Trophoblast cell (in vitro differentiated cells and primary cell): ENCODE data around the gene ANKS1B.
"Not testable (repeated sequence)": the region's sequence is repeated elsewhere in the genome, so short reads cannot be mapped to it uniquely, and the experiment has no call there.

Experiments used
- DNase-seq, 2 donors: peaks; one replicate each; pipeline ENCODE4 v3.0.0-alpha.2; 2016
- H2AFZ ChIP-seq: 2 replicates; pipeline ENCODE4 v1.6.1; 2013; ENCODE audit warnings: low read length, moderate library complexity, mild to moderate bottlenecking; ENCODE audit not compliant: insufficient read depth, poor library complexity
- H2AK5ac ChIP-seq: 2 replicates; pipeline ENCODE4 v1.6.1; 2013; ENCODE audit warnings: mild to moderate bottlenecking, low read length
- H2BK120ac ChIP-seq: 2 replicates; pipeline ENCODE4 v1.6.1; 2013; ENCODE audit warnings: low read length, mild to moderate bottlenecking, moderate library complexity; ENCODE audit not compliant: insufficient read depth, poor library complexity
- H2BK12ac ChIP-seq: 2 replicates; pipeline ENCODE4 v1.6.1; 2013; ENCODE audit warnings: mild to moderate bottlenecking, low read length, moderate library complexity
- H2BK5ac ChIP-seq: 2 replicates; pipeline ENCODE4 v1.6.1; 2013; ENCODE audit warnings: low read length, low read depth, moderate library complexity, mild to moderate bottlenecking; ENCODE audit not compliant: poor library complexity
- H3K14ac ChIP-seq: 2 replicates; pipeline ENCODE4 v1.6.1; 2013; ENCODE audit warnings: mild to moderate bottlenecking, low read length
- H3K18ac ChIP-seq: 2 replicates; pipeline ENCODE4 v1.6.1; 2013; ENCODE audit warnings: mild to moderate bottlenecking, low read length
- H3K23ac ChIP-seq: 2 replicates; pipeline ENCODE4 v1.6.1; 2013; ENCODE audit warnings: low read length
- H3K27ac ChIP-seq: 2 replicates; pipeline ENCODE4 v1.5.1; 2013; ENCODE audit warnings: low read depth, mild to moderate bottlenecking, inconsistent platforms, low read length, moderate library complexity
- H3K27me3 ChIP-seq: 2 replicates; pipeline ENCODE4 v1.6.1; 2013; ENCODE audit warnings: inconsistent platforms, mild to moderate bottlenecking, low read length, moderate library complexity; ENCODE audit not compliant: insufficient read depth
- H3K36me3 ChIP-seq, 2 experiments: 1 replicate in 1 of 2; 2 replicates in 1 of 2; pipeline ENCODE4 v1.6.1; 2013; ENCODE audit warnings: low read length in 2 of 2, mild to moderate bottlenecking in 2 of 2, moderate library complexity in 1 of 2; ENCODE audit not compliant: insufficient read depth in 2 of 2, control insufficient read depth in 1 of 2
- H3K4ac ChIP-seq: 2 replicates; pipeline ENCODE4 v1.6.1; 2013; ENCODE audit warnings: low read depth, mild to moderate bottlenecking, low read length, moderate library complexity
- H3K4me1 ChIP-seq, 2 experiments: 1 replicate in 1 of 2; 2 replicates in 1 of 2; pipeline ENCODE4 v1.6.1; 2013; ENCODE audit warnings: low read length in 2 of 2, mild to moderate bottlenecking in 2 of 2, moderate library complexity in 1 of 2; ENCODE audit not compliant: insufficient read depth in 2 of 2, control insufficient read depth in 1 of 2
- H3K4me2 ChIP-seq: 2 replicates; pipeline ENCODE4 v1.6.1; 2013; ENCODE audit warnings: inconsistent platforms, mild to moderate bottlenecking, low read length, moderate library complexity
- H3K4me3 ChIP-seq: 2 replicates; pipeline ENCODE4 v1.5.1; 2013; ENCODE audit warnings: mild to moderate bottlenecking, low read depth, low read length, inconsistent platforms
- H3K79me1 ChIP-seq: one replicate; pipeline ENCODE4 v1.6.1; 2013; ENCODE audit warnings: low read length
- H3K79me2 ChIP-seq: 2 replicates; pipeline ENCODE4 v1.6.1; 2013; ENCODE audit warnings: low read length, mild to moderate bottlenecking; ENCODE audit not compliant: control insufficient read depth, insufficient read depth, poor library complexity
- H3K9ac ChIP-seq: 2 replicates; pipeline ENCODE4 v1.6.1; 2013; ENCODE audit warnings: mild to moderate bottlenecking, low read length
- H3K9me3 ChIP-seq: 2 replicates; pipeline ENCODE4 v1.6.1; 2013; ENCODE audit warnings: low read depth, mild to moderate bottlenecking, control low read depth, inconsistent platforms, low read length; ENCODE audit not compliant: insufficient read depth
- H4K12ac ChIP-seq: 2 replicates; pipeline ENCODE4 v1.6.1; 2013; ENCODE audit warnings: low read depth, mild to moderate bottlenecking, low read length, moderate library complexity
- H4K8ac ChIP-seq: 2 replicates; pipeline ENCODE4 v1.6.1; 2013; ENCODE audit warnings: low read depth, mild to moderate bottlenecking, low read length, moderate library complexity
- H4K91ac ChIP-seq: one replicate; pipeline ENCODE4 v1.6.1; 2013; ENCODE audit warnings: low read depth, mild to moderate bottlenecking, low read length, moderate library complexity
- WGBS: extraction: QIAGEN DNeasy Blood & Tissue Kit; methylation state at CpG from one replicate; pipeline ENCODE4 v1.1.7; 2013; ENCODE audit warnings: missing lambda C conversion rate; ENCODE audit not compliant: insufficient read length, insufficient coverage; ENCODE audit errors: extremely low coverage; 5-methylcytosine and 5-hydroxymethylcytosine counted together

The ANKS1B gene

GRCh38 chr12:99330216-99330615 lies 654.5 kb downstream of the ANKS1B start:
- no peak overlapping the region for H3K27ac ChIP-seq
- H2AK5ac ChIP-seq, result no peak overlapping the region
- no CpG with 5 or more reads among the region's 1 CpG for WGBS
- no peak overlapping the region for H2BK120ac ChIP-seq
- no peak overlapping the region for H3K4me3 ChIP-seq
- no peaks in the 10 kb centered on the region for H3K9me3 ChIP-seq
- no peak overlapping the region for H2BK12ac ChIP-seq
- H3K18ac ChIP-seq, result no peak overlapping the region
- no peaks in the 10 kb centered on the region for H3K79me2 ChIP-seq
- no peak overlapping the region for H3K23ac ChIP-seq
- no peak overlapping the region for H4K8ac ChIP-seq
- H3K79me1 ChIP-seq, result no peaks in the 10 kb centered on the region
- H3K36me3 ChIP-seq, result no peaks in the 10 kb centered on the region
- H3K4me2 ChIP-seq, result no peak overlapping the region
- no peak overlapping the region for H4K91ac ChIP-seq
- no peak overlapping the region for H4K12ac ChIP-seq
- H3K4ac ChIP-seq, result no peak overlapping the region
- no peak for DNase-seq
- no peak overlapping the region for H3K9ac ChIP-seq
- no peaks in the 10 kb centered on the region for H3K4me1 ChIP-seq
- H3K27me3 ChIP-seq, result no peaks in the 10 kb centered on the region
- no peak overlapping the region for H2AFZ ChIP-seq
- no peak overlapping the region for H2BK5ac ChIP-seq
- no peak overlapping the region for H3K14ac ChIP-seq

DNA sequence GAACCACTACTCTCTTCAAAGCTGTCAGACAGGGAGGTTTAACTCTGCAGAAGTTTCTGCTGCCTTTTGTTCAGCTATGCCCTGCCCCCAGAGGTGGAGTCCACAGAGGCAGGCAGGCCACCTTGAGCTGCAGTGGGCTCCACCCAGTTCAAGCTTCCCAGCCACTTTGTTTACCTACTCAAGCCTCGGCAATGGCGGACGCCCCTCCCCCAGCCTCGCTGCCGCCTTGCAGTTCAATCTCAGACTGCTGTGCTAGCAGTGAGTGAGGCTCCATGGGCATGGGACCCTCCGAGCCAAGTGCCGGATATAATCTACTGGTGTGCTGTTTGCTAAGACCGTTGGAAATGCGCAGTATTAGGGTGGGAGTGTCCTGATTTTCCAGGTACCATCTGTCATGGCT lies 663.5 kb downstream of the ANKS1B start:
- H3K79me1 ChIP-seq, H3K14ac ChIP-seq, H2AFZ ChIP-seq, H3K27ac ChIP-seq, H2AK5ac ChIP-seq, H2BK5ac ChIP-seq, H3K27me3 ChIP-seq, H3K4me3 ChIP-seq, H3K4ac ChIP-seq, H3K18ac ChIP-seq, H4K8ac ChIP-seq, DNase-seq, H3K9me3 ChIP-seq, H3K4me1 ChIP-seq, H3K4me2 ChIP-seq, H4K12ac ChIP-seq, H4K91ac ChIP-seq, H3K9ac ChIP-seq, H2BK12ac ChIP-seq, H3K79me2 ChIP-seq, H2BK120ac ChIP-seq, H3K36me3 ChIP-seq, H3K23ac ChIP-seq: not testable (repeated sequence)
- WGBS, result no CpG with 5 or more reads among the region's 9 CpGs

DNA sequence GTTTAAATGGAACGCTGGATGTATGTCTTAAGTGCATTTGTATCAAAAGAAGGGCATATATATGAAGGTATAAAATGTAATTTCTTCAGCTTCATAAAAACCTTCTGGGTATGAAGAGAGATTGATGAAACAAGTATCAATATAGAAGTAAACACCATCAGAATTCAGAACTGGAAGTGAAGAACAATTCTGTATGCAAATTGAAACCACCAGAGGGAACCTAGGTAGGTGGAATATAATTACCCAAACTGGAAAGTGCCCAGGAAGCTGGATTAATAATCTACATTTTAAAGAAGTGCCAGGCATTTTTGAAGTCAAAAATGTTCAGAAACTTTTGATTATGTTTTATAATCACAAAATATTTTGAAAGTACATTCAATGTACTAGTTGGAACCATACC lies 673.4 kb downstream of the ANKS1B start:
- WGBS, result no CpG with 5 or more reads among the region's 1 CpG
- Histone ChIP-seq H2AK5ac (no peak overlapping the region), H2BK5ac (no peak overlapping the region), H3K79me1 (no peaks in the 10 kb centered on the region), H3K23ac (no peak overlapping the region), H2BK12ac (no peak overlapping the region), H3K9ac (no peak overlapping the region), H3K27ac (no peak overlapping the region), H2BK120ac (no peak overlapping the region), H3K4me1 (no peaks in the 10 kb centered on the region), H4K91ac (no peak overlapping the region), H3K14ac (no peak overlapping the region), H4K12ac (no peak overlapping the region), H3K4me2 (no peak overlapping the region), H3K27me3 (no peaks in the 10 kb centered on the region), H3K79me2 (no peaks in the 10 kb centered on the region), H4K8ac (no peak overlapping the region), H2AFZ (no peak overlapping the region), H3K9me3 (no peaks in the 10 kb centered on the region), H3K36me3 (no peaks in the 10 kb centered on the region), H3K4me3 (no peak overlapping the region), H3K4ac (no peak overlapping the region), H3K18ac (no peak overlapping the region)
- no peak for DNase-seq

- DNase-seq, result no peak
- Histone ChIP-seq H3K4me1 (no peaks in the 10 kb centered on the region), H3K18ac (no peak overlapping the region), H2BK5ac (no peak overlapping the region), H4K91ac (no peak overlapping the region), H3K14ac (no peak overlapping the region), H2AFZ (no peak overlapping the region), H2BK120ac (no peak overlapping the region), H3K4me2 (no peak overlapping the region), H3K27ac (no peak overlapping the region), H3K23ac (no peak overlapping the region), H3K79me1 (no peaks in the 10 kb centered on the region), H3K27me3 (no peaks in the 10 kb centered on the region), H3K4ac (no peak overlapping the region), H4K12ac (no peak overlapping the region), H3K9me3 (no peaks in the 10 kb centered on the region), H3K4me3 (no peak overlapping the region), H2BK12ac (no peak overlapping the region), H4K8ac (no peak overlapping the region), H2AK5ac (no peak overlapping the region), H3K79me2 (no peaks in the 10 kb centered on the region), H3K36me3 (no peaks in the 10 kb centered on the region), H3K9ac (no peak overlapping the region)
- no CpG with 5 or more reads among the region's 2 CpGs for WGBS
Observed at GRCh38 chr12:99309812-99310211, 674.9 kb downstream of the ANKS1B start.
